ENCODE results near the gene DAPK1. TPM values are rescaled to one million over a fixed set of nuclear protein-coding genes. Genes with fewer than 3 reads are reported as not detected.
"Not testable (repeated sequence)": the region's sequence is repeated elsewhere in the genome, so short reads cannot be mapped to it uniquely, and the experiment has no call there.

DAPK1 gene
- total RNA-seq, 1 donor from 2014 or later, result 10.2 TPM

DNA sequence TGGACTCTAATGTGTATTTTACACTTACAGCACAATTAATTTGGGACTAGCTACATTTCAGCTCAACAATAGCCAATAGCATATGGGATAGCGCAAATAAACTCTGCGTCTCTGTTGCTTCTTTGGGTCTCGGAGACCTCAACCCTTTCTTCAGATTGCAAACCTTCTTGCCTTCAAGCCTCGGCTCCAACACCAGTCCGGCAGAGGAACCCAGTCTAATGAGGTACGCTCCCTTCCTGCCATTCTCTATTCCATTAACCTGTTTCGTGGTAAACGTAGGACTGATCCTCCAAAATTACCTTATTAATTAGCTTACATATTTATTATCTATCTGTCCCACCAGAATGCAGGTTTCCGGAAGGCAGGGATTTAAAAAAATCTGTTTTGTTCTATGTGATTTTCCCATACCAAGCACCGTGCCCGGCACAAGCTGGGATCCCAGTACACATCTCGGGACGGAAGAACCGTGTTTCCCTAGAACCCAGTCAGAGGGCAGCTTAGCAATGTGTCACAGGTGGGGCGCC lies 525 bp upstream of the DAPK1 start:
- DNase-seq (no peak), ATAC-seq (no peak)
- intact Hi-C loops (cut with micrococcal nuclease), result no loop called here

DNA sequence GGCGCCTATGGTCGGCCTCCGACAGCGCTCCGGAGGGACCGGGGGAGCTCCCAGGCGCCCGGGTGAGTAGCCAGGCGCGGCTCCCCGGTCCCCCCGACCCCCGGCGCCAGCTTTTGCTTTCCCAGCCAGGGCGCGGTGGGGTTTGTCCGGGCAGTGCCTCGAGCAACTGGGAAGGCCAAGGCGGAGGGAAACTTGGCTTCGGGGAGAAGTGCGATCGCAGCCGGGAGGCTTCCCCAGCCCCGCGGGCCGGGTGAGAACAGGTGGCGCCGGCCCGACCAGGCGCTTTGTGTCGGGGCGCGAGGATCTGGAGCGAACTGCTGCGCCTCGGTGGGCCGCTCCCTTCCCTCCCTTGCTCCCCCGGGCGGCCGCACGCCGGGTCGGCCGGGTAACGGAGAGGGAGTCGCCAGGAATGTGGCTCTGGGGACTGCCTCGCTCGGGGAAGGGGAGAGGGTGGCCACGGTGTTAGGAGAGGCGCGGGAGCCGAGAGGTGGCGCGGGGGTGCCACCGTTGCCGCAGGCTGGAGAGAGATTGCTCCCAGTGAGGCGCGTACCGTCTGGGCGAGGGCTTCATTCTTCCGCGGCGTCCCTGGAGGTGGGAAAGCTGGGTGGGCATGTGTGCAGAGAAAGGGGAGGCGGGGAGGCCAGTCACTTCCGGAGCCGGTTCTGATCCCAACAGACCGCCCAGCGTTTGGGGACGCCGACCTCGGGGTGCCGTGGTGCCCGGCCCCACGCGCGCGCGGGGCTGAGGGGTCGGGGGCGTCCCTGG lies 561 bp downstream of the DAPK1 start:
- peak; percentile 63 for DNase-seq
- intact Hi-C loops (cut with micrococcal nuclease), result no loop called here
- peak; percentile 77 for ATAC-seq

DNA sequence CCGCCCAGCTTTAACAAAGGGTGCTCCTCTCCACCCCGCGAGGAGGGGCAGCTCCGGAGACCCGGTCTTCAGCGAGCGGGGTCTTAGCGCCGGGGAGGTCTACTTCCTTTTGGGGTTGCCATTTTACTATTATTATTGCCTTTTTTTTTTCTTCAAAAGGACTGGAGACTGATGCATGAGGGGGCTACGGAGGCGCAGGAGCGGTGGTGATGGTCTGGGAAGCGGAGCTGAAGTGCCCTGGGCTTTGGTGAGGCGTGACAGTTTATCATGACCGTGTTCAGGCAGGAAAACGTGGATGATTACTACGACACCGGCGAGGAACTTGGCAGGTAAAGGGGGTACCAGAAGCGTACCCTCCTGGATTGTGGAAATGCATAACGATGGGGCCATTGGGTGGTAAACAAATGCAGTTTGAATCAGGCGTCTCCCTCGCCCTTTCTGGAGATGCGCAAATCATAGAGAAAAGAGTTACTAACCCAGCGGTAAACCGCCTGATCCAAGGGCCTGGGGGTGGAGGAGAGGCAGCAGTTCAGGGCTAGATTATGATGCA lies 1.2 kb downstream of the DAPK1 start:
- ATAC-seq (no peak), DNase-seq (no peak)
- intact Hi-C loops (cut with micrococcal nuclease), result no loop called here

DNA sequence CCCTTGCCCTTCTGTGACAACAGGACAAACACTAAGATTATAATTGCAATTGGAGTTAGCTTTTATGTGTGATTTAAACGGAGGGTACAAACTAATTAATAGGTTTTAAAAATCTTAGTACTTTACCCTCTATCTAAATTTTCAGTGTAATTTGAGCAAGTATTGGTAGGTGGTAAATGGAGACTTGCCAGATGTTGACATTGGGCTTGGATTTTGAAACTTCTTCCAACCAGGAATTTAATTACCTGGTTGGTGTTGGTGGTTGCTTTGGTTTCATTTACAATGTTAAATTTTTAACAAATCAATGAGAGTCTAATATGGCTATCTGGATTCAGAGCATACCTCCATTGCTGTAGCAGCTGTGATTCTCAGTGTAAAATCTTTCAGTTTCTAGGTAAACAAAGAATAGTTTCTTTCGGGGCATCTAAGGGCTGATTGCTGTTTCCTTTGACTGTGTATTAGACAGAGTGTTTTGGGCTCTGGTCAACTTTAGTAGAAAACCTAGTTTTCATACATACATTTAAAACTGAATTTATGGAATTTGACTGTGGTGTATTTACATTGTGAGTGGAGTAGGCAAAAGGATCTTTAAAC lies 1.9 kb downstream of the DAPK1 start:
- ATAC-seq (no peak), DNase-seq (no peak)
- intact Hi-C loops (cut with micrococcal nuclease), result loop anchor here (5.0 to 10.0 kb wide), 2 partner anchors 95 to 162 kb away; no protein-coding TSS in a partner anchor

DNA sequence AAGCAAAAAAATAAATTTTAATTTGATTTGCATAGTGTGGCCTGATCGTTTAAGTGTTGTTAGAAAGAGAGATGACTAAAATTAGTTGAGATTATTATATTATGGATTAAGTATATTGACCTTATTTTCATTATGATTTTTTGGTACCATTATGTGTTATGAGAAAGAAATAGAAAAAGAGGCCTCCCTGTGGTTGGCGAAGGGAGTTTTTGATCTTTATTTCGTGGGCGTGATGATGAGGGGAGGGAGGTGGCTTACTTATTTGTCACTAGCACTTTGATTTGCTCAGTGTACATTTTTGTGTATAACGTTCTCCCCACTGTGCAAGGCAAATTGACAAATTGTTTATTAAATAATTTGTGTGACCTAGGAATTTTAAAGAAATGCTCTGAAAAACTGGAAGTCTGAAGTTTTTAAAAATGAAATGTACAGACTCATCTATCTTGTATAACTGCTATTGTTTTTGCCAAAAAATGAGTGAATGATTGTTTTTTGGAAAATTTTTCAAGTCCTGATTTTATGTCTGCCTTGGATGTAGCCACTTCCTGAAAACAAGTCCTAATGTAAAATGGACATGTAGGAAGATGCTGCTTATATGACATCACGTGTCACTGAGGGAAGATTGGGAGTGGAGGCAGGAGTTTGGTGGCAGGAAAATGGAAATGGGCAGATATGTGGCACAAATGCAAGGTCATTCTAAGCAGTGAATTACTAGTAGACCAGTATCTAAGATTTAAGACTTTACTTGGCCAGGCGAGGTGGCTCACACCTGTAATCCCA lies 3.0 kb downstream of the DAPK1 start:
- ATAC-seq (no peak), DNase-seq (no peak)
- intact Hi-C loops (cut with micrococcal nuclease), result loop anchor here (5.0 to 10.0 kb wide), 2 partner anchors 94 to 163 kb away; no protein-coding TSS in a partner anchor

DNA sequence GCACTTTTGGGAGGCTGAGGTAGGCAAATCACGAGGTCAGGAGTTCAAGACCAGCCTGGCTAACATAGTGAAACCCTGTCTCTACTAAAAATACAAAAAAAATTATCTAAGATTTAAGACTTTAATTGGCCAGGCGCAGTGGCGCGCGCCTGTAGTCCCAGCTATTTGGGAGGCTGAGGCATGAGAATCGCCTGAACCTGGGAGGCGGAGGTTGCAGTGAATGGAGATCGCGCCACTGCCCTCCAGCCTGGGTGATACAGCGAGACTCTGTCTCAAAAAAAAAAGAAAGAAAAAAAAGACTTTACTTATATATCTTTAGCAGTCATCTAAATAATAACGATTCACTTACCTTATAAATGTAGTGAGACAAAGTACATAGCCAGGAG lies 3.6 kb downstream of the DAPK1 start:
- ATAC-seq, result not testable (repeated sequence)
- intact Hi-C loops (cut with micrococcal nuclease), result loop anchor here (5.0 to 10.0 kb wide), 2 partner anchors 94 to 164 kb away; no protein-coding TSS in a partner anchor

DNA sequence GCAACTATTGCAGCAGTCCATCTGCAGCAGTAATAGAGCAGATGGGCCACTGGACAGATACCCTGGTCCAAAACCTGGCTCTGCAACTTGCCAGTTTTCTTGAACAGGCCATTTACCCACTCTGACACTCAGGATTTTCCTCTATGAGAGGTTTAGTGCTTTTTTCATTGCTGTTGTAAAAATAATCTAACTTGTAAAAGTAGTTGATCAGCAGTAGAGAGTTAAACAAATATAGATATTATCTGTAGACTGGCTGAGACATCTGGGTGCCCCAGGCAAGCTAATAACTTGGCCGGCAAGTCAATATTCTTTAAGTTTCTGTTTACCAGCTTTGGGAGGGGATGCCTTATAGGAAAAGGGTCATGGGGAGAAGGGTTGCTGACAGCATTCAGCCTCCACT lies 4.1 kb downstream of the DAPK1 start:
- intact Hi-C loops (cut with micrococcal nuclease), result loop anchor here (5.0 to 10.0 kb wide), 2 partner anchors 93 to 165 kb away; no protein-coding TSS in a partner anchor
- ATAC-seq (no peak), DNase-seq (no peak)

More for the DNA sequence above, 3.6 kb downstream of the DAPK1 start:
- DNase-seq, result not testable (repeated sequence)

DNA sequence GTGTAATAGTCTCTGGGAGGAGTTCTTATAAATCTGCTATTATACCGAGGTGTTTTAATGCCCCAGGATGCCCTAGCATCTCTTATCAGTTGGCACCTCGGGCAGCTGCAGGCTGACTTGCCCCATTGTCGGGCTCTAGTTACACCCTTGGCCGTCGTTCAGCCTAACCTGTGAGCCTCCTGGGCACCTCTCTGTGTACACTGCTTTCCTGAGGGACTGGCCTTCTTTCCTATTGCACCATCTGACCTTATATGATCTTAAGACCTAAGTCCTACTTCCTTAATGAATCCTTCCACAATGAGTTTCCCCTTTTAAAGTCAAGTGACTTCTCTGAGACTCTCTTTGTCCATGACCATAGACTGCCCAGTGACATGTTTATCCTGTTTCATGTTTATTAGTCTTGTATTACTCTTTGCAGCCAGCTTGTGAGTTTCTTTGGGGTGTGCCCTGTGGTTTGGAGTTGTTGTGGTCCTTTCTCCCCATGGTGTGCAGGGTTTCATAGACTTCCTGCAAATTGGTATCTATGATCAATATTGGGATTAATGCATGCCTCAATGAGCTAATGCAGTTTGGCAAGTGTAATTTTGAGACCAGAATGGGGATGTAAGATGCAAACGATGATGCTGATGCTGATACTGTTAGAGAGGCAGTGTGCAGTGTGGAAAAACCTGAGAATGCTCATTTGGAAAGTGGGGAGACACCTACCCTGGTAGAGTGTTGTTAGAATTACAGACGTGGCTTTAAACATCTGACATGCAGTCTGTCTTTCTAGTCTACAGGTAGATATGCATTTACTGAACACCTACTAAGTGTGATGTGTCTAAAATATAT lies 4.9 kb downstream of the DAPK1 start:
- intact Hi-C loops (cut with micrococcal nuclease), result loop anchor here (5.0 to 10.0 kb wide), 2 partner anchors 92 to 165 kb away; no protein-coding TSS in a partner anchor
- no peak for DNase-seq
- ATAC-seq, result peak; percentile 40

DNA sequence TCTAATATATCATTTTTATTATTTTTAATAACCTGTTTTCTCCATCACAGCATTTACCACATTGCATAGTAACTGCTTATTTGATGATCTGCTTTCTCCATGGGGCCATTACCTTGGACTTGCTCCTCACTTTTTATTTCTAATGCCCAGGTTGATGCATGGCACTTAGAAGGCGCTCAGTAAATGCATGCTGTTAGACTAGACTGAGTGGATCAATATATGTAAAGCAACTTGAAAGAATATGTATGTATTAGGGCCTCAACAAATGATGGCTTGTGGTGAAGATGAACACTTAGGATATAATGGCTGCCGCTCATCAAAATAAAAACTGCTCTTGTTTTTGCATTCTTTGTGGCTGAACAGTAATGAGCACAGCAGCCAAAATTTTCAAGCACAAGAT lies 5.8 kb downstream of the DAPK1 start:
- intact Hi-C loops (cut with micrococcal nuclease), result loop anchor here (5.0 to 10.0 kb wide), 2 partner anchors 91 to 166 kb away; no protein-coding TSS in a partner anchor
- no peak for DNase-seq
- no peak for ATAC-seq

DNA sequence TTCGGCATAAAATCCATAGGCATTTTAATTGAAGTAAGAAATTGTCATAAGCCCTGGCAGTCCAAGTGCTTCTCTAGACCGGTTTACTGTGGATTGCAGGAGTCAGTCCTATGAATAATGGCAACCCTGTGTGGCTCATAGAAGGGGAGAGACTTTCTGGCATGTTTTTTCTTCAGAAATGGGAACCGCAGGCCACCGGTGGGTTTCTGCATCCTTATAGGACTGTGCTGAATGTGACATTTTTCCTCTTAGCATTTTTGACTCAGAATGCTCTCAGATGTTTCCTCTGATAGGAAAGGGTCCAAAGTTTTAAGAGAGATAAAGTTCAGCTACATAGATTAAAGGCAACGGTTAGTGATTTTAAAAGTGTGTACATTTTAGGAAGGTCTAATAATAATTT lies 6.3 kb downstream of the DAPK1 start:
- ATAC-seq, result no peak
- no peak for DNase-seq
- intact Hi-C loops (cut with micrococcal nuclease), result loop anchor here (5.0 to 10.0 kb wide), 2 partner anchors 91 to 167 kb away; no protein-coding TSS in a partner anchor

DNA sequence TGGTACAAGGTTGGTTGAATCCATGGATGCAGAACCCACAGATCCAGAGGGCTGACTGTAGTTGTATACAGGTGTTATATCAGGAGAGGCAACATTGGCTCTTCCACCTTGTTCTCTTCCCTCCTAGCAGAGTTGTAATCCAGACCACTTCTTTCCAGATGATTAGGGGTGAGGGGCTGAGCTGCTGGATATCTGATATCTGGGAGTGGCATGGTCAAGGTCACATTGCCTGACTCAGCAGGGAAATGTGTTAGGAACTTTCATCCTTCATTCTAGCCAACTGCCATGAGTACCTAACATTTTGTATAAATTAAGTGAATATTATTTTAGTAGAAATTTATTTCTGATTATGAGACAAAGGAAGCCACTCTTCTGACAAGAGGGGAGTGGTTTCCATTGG lies 7.3 kb downstream of the DAPK1 start:
- ATAC-seq (no peak), DNase-seq (no peak)
- intact Hi-C loops (cut with micrococcal nuclease), result loop anchor here (5.0 to 10.0 kb wide), 2 partner anchors 90 to 168 kb away; no protein-coding TSS in a partner anchor

DNA sequence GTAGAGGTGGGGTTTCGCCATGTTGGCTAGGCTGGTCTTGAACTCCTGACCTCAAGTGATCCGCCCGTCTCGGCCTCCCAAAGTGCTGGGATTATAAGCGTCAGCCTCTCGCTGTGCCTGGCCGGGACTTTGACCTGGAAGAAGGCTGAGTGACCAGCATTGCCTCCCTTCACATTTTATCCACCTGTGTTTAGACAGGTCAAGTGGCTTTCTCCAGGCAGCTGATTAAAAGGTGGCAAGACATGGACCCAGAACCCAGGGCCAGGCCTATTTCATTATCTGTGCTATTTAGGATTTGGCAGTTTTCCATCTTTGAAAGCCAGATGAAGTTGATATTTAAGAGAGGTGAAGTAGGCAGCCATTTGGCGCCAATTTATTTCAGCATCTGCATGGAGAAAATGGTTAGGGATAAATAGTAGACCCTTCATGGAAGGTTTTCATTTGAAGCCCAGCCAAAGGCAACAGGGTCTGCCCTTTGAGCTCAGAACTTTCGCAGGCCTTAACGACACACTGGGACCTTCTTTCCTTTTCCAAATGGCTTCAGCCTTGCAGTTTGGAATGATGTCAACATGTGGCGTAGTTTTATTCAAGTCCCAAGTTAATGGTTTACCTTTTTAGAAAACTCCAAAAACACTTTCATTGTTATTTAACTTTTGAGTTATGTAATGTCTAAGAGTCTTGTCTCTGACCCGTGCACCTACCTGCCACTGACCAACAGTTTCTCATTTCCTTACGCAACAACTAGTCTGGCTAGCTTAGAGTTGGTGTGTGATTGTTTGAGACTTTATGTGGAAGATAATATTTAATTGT lies 8.4 kb downstream of the DAPK1 start:
- intact Hi-C loops (cut with micrococcal nuclease), result loop anchor here (10.0 kb wide), 1 partner anchor 89 kb away; no protein-coding TSS in a partner anchor
- no peak for ATAC-seq
- DNase-seq, result no peak

DNA sequence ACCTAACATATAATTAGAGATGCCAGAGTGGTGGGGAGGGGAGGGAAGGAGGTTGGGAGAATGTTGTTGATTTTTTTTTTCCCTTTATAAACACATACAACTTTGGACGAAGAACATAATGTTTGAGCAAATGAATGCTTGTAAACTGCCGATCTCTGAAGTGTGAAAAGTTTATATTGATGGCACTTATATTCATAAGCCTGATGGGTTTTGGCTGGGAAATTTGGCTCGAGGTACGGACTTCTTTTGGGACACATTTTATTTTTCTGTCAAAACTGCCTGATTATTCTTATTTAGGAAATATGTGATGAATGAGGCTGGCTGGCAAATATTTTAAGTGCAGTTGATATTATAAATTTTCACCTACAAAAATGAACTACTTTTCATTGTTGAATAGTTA lies 9.9 kb downstream of the DAPK1 start:
- no peak for ATAC-seq
- intact Hi-C loops (cut with micrococcal nuclease), result loop anchor here (10.0 kb wide), 1 partner anchor 87 kb away; no protein-coding TSS in a partner anchor
- DNase-seq, result no peak

DNA sequence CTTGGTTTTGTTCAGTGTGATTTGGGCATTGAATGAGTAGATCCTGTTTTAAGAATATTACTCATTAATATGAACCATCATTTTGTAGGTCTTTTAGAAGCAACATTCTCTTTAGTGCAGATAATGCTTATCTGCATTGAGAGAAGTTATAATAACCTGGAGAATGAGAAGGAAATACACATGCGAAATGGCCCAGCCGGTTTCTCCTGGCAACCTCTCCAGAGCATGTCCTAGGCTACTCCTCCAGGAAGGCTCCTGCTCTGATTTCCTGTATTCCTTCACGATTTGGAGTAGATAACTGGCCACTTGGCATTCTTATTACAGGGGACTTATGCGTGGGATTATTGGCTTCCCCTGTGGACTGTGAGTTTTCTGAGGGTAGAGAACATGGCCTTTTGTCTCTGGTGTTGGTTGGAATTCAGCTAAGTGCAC lies 12.6 kb downstream of the DAPK1 start:
- intact Hi-C loops (cut with micrococcal nuclease), result no loop called here
- DNase-seq (no peak), ATAC-seq (no peak)

DNA sequence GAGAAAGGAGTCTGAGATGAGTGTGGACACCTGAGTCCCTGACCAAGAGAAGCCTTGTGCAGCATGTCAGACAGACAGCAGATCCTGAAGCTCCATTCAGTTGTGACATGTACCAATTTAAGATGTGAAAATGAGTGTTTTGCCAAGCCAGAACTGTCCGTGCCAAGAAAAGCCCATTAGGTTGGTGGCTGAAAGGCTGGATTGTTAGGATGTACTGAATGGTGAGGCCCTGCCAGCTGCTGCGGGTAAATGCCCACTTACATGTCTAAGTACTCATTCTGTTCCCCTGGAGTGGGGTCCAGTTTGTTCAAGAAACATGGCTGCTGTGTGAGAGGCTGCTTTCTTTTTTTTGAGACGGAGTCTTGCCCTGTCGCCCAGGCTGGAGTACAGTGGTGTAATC lies 14.6 kb downstream of the DAPK1 start:
- intact Hi-C loops (cut with micrococcal nuclease), result no loop called here
- DNase-seq (no peak), ATAC-seq (no peak)

DNA sequence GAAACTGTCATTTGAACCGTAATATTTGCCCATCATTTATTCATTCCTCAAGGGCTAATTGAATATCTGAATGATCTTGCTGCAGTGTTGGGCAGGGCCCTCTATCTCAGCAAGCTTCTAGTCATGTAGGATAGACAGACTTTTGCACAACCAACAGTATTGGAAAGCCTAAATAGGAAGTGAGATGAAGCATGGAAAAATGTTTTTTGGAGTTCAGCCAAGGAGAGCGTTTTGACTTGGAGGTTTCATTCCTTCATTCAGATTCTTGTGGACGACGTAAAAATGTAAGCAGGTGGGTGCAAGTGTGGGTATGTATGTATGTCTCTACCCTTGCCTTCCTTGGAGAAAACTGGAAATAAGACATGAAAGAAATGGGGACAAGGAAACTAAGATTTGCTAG lies 15.5 kb downstream of the DAPK1 start:
- ATAC-seq (no peak), DNase-seq (no peak)
- intact Hi-C loops (cut with micrococcal nuclease), result no loop called here

DNA sequence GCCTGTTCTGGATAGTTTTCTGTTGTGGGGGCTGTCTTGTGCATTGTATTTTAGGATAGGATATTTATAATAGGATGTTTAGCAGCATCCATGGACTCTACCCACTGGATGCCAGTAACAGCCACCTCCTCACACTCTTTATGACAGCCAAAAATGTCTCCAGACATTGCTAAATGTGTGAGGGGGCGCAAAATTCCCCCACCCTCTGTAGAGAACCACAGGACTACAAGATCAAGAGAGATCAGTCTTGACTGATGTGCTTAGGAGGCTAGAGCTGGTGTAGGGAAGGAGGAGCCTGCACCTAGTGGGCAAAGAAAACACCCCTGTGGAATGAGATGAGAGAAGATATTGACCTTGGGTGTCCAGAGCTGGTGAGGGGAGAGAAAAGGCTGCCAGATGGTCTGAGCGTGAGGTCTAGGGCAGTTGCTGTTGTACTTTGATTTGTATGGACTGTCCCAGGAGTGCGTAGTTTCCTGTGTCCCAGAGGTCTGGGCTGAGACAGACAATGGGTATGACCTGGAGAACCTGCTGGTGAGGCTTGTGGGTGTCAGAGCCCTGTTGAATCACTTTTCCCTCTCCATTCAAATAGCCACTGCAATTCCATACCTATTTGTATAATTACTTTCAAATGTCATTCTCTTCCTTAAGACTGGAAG lies 16.3 kb downstream of the DAPK1 start:
- intact Hi-C loops (cut with micrococcal nuclease), result no loop called here
- no peak for DNase-seq
- no peak for ATAC-seq

All from left ventricle myocardium superior (tissue), 1 donor.